Transverse colon (tissue), 3 donors: ENCODE measurements around the gene ARMC6.

ENCODE experiments used
- EP300 ChIP-seq: sonication (generic); formaldehyde crosslinking; IDR thresholded peaks from one replicate; pipeline ENCODE4 v1.6.1; 2017; ENCODE audit warnings: antibody characterized with exemption, low read depth
- TF ChIP-seq, protein P1 (sequence below), 5 experiments: fragments of 200-600 bp in 3 of 5; fragments of 450-650 bp in 2 of 5; sonication (generic) in 3 of 5; IDR thresholded peaks; 1 replicate in 2 of 5; 2 replicates in 3 of 5; pipeline ENCODE4 v1.5.1; 2016 to 2017; ENCODE audit warnings: antibody characterized with exemption in 5 of 5, inconsistent platforms in 3 of 5, mild to moderate bottlenecking in 2 of 5, moderate library complexity in 1 of 5

- TF ChIP-seq, protein P1, sequence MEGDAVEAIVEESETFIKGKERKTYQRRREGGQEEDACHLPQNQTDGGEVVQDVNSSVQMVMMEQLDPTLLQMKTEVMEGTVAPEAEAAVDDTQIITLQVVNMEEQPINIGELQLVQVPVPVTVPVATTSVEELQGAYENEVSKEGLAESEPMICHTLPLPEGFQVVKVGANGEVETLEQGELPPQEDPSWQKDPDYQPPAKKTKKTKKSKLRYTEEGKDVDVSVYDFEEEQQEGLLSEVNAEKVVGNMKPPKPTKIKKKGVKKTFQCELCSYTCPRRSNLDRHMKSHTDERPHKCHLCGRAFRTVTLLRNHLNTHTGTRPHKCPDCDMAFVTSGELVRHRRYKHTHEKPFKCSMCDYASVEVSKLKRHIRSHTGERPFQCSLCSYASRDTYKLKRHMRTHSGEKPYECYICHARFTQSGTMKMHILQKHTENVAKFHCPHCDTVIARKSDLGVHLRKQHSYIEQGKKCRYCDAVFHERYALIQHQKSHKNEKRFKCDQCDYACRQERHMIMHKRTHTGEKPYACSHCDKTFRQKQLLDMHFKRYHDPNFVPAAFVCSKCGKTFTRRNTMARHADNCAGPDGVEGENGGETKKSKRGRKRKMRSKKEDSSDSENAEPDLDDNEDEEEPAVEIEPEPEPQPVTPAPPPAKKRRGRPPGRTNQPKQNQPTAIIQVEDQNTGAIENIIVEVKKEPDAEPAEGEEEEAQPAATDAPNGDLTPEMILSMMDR (IDR thresholded peaks at IDR 0.05): no peak
- no peak for TF ChIP-seq EP300
Measured at GRCh38 chr19:18996796-18997394, 36.5 kb upstream of the ARMC6 start.
